HG03095 (cell line): ENCODE results near the gene CYP46A1.

Source experiments
- ATAC-seq: cut with Tn5 transposase; IDR thresholded peaks from one replicate; pipeline ENCODE4 v1.9.1; 2021; ENCODE audit warnings: moderate library complexity; ENCODE audit not compliant: unreplicated experiment

Gene CYP46A1

GRCh38 chr14:99727096-99727870 is 43.2 kb downstream of the CYP46A1 start:
- ATAC-seq: no peak

- no peak for ATAC-seq
Observed at GRCh38 chr14:99728231-99728920, 44.3 kb downstream of the CYP46A1 start.

GRCh38 chr14:99728981-99729451 is 44.9 kb downstream of the CYP46A1 start:
- ATAC-seq: no peak

- ATAC-seq: peak; percentile 67
Observed at GRCh38 chr14:99729991-99730875, 46.1 kb downstream of the CYP46A1 start.

GRCh38 chr14:99730876-99731546 is 46.9 kb downstream of the CYP46A1 start:
- ATAC-seq: no peak

GRCh38 chr14:99731547-99732435 is 47.7 kb downstream of the CYP46A1 start:
- no peak for ATAC-seq

GRCh38 chr14:99732436-99733210 is 48.5 kb downstream of the CYP46A1 start:
- ATAC-seq: no peak

- ATAC-seq: no peak
Observed at GRCh38 chr14:99733211-99733539, 49.1 kb downstream of the CYP46A1 start.

GRCh38 chr14:99733540-99734405 is 49.7 kb downstream of the CYP46A1 start:
- no peak for ATAC-seq

GRCh38 chr14:99734406-99735051 is 50.4 kb downstream of the CYP46A1 start:
- ATAC-seq: no peak

GRCh38 chr14:99735189-99736135 is 51.4 kb downstream of the CYP46A1 start:
- no peak for ATAC-seq

- ATAC-seq: no peak
Observed at GRCh38 chr14:99736603-99737371, 52.7 kb downstream of the CYP46A1 start.

- ATAC-seq: no peak
Observed at GRCh38 chr14:99737451-99737951, 53.4 kb downstream of the CYP46A1 start.

GRCh38 chr14:99737956-99738667 is 54.0 kb downstream of the CYP46A1 start:
- no peak for ATAC-seq

- ATAC-seq: no peak
Observed at GRCh38 chr14:99740411-99740810, 56.3 kb downstream of the CYP46A1 start.
